HCT116 (cell line): ENCODE measurements around the gene RALGPS2. TPM values are rescaled to one million over a fixed set of nuclear protein-coding genes. Genes with fewer than 3 reads are reported as not detected.

Experiments
- ATAC-seq: fragments of 200-7000 bp; cut with Tn5 transposase; 2 replicates; pipeline ENCODE4 v1.9.1; 2020; ENCODE audit warnings: mild to moderate bottlenecking, moderate library complexity
- BruUV-seq: library from RNA; stranded (reverse); fragments of 400-500 nt; replicated peaks from 2 replicates; lab custom pipeline; 2021; lab: Mats Ljungman, UMichigan
- CTCF ChIA-PET: fragments of 300-600 bp; sonication (Branson Sonifier 250); formaldehyde crosslinking; loops from one replicate; lab custom pipeline; 2021; ENCODE audit warnings: antibody characterized with exemption; lab: Charles Lee
- POLR2A ChIA-PET: fragments of 300-600, 350-600 bp; sonication (Branson Sonifier 250); formaldehyde crosslinking; loops from one replicate; lab custom pipeline; 2021; ENCODE audit warnings: antibody characterized with exemption; lab: Charles Lee
- RAD21 ChIA-PET, 2 experiments: fragments of 300-600 bp; sonication (Branson Sonifier 250); formaldehyde crosslinking; loops; one replicate each; lab custom pipeline; 2023; ENCODE audit warnings: low total read pairs in 2 of 2; ENCODE audit not compliant: uncharacterized antibody in 2 of 2, unreplicated experiment in 2 of 2, low non-redundant PET in 1 of 2; lab: Charles Lee
- DNase-seq: peaks from one replicate; pipeline ENCODE4 v3.0.0-alpha.2; 2010; ENCODE audit warnings: low read depth, low spot score
- H2AFZ ChIP-seq: fragments of 200-600 bp; shearing (Covaris generic), sonication (generic); 2 replicates; pipeline ENCODE4 v1.6.1; 2017; ENCODE audit warnings: low read depth, mixed run types, mixed read lengths, antibody characterized with exemption, low read length; ENCODE audit not compliant: poor library complexity, severe bottlenecking
- H3K27ac ChIP-seq: 2 replicates; pipeline ENCODE4 v1.5.1; 2012; ENCODE audit warnings: low read depth, low read length
- H3K27me3 ChIP-seq: fragments of 200-600 bp; sonication (generic); 2 replicates; pipeline ENCODE4 v1.6.1; 2016; ENCODE audit warnings: mixed run types, low read length, mixed read lengths; ENCODE audit not compliant: insufficient read depth
- H3K36me3 ChIP-seq, 2 experiments: fragments of 200-500 bp in 1 of 2; fragments of 200-600 bp in 1 of 2; sonication (Bioruptor generic) in 1 of 2; sonication (generic) in 1 of 2; 2 replicates each; pipeline versions ENCODE4 v1.5.1 to v1.6.1; 2014 to 2016; ENCODE audit warnings: low read length in 2 of 2, inconsistent platforms in 1 of 2, mixed read lengths in 1 of 2, mixed run types in 1 of 2; ENCODE audit not compliant: insufficient read depth in 2 of 2, control insufficient read depth in 1 of 2
- H3K4me1 ChIP-seq, 2 experiments: fragments of 200-600 bp in 1 of 2; sonication (generic) in 1 of 2; 2 replicates each; pipeline versions ENCODE4 v1.5.1 to v1.6.1; 2012 to 2017; ENCODE audit warnings: low read length in 2 of 2, inconsistent platforms in 1 of 2, mild to moderate bottlenecking in 1 of 2, mixed read lengths in 1 of 2, mixed run types in 1 of 2, moderate library complexity in 1 of 2; ENCODE audit not compliant: insufficient read depth in 2 of 2, control insufficient read depth in 1 of 2
- H3K4me2 ChIP-seq: fragments of 200-600 bp; sonication (generic); 2 replicates; pipeline ENCODE4 v1.6.1; 2017; ENCODE audit warnings: mixed run types, low read length, mixed read lengths
- H3K4me3 ChIP-seq, 2 experiments: fragments of 200-600 bp in 1 of 2; sonication (generic) in 1 of 2; replicated peaks in 1 of 2; 2 replicates each; pipeline ENCODE4 v1.5.1; 2011 to 2016; ENCODE audit warnings: low read length in 2 of 2, control low read depth in 1 of 2, low read depth in 1 of 2, mild to moderate bottlenecking in 1 of 2, mixed read lengths in 1 of 2, mixed run types in 1 of 2
- H3K79me2 ChIP-seq: fragments of 200-600 bp; sonication (generic); 2 replicates; pipeline ENCODE4 v1.6.1; 2017; ENCODE audit warnings: mild to moderate bottlenecking, mixed run types, low read length, moderate library complexity, mixed read lengths; ENCODE audit not compliant: insufficient read depth
- H3K9ac ChIP-seq: fragments of 200-600 bp; sonication (generic); 2 replicates; pipeline ENCODE4 v1.6.1; 2016; ENCODE audit warnings: low read length, mixed read lengths
- H3K9me2 ChIP-seq: fragments of 200-600 bp; sonication (generic), shearing (Covaris generic); 2 replicates; pipeline ENCODE4 v1.6.1; 2017; ENCODE audit warnings: mixed run types, mild to moderate bottlenecking, moderate library complexity; ENCODE audit not compliant: insufficient read depth
- H3K9me3 ChIP-seq, 2 experiments: fragments of 200-500 bp in 1 of 2; fragments of 200-600 bp in 1 of 2; sonication (Bioruptor generic) in 1 of 2; sonication (generic) in 1 of 2; 2 replicates each; pipeline ENCODE4 v1.6.1; 2014 to 2017; ENCODE audit warnings: low read length in 2 of 2, mixed read lengths in 2 of 2, inconsistent platforms in 1 of 2, low read depth in 1 of 2, mild to moderate bottlenecking in 1 of 2, mixed run types in 1 of 2, moderate library complexity in 1 of 2; ENCODE audit not compliant: control insufficient read depth in 1 of 2, insufficient read depth in 1 of 2
- H4K20me1 ChIP-seq: fragments of 200-600 bp; sonication (generic), shearing (Covaris generic); 2 replicates; pipeline ENCODE4 v1.6.1; 2017; ENCODE audit warnings: mixed run types, mild to moderate bottlenecking, moderate library complexity; ENCODE audit not compliant: insufficient read depth
- CBX3 ChIP-seq: IDR thresholded peaks from 2 replicates; pipeline ENCODE4 v1.6.1; 2012; ENCODE audit warnings: low read depth
- ELF1 ChIP-seq: IDR thresholded peaks from 2 replicates; pipeline ENCODE4 v1.6.1; 2012; ENCODE audit warnings: low read depth, borderline replicate concordance
- EZH2 ChIP-seq: fragments of 200-600 bp; sonication (generic); IDR thresholded peaks from 2 replicates; pipeline ENCODE4 v1.6.1; 2017; ENCODE audit warnings: antibody characterized with exemption, mixed run types
- EZH2phosphoT487 ChIP-seq: fragments of 200-600 bp; IDR thresholded peaks from 2 replicates; pipeline ENCODE4 v1.6.1; 2018; ENCODE audit warnings: antibody characterized with exemption, borderline replicate concordance
- FOSL1 ChIP-seq: IDR thresholded peaks from 2 replicates; pipeline ENCODE4 v1.6.1; 2012; ENCODE audit warnings: low read depth
- MAX ChIP-seq: IDR thresholded peaks from 2 replicates; pipeline ENCODE4 v1.6.1; 2012
- POLR2A ChIP-seq: IDR thresholded peaks from 2 replicates; pipeline ENCODE4 v1.7.0; 2011; ENCODE audit warnings: borderline replicate concordance; ENCODE audit not compliant: insufficient read depth, insufficient read length; ENCODE audit errors: extremely low read depth
- RAD21 ChIP-seq: IDR thresholded peaks from 2 replicates; pipeline ENCODE4 v1.6.1; 2012; ENCODE audit warnings: low read depth, mild to moderate bottlenecking
- SIN3A ChIP-seq: IDR thresholded peaks from 2 replicates; pipeline ENCODE4 v1.6.1; 2012; ENCODE audit warnings: low read depth
- SRF ChIP-seq: IDR thresholded peaks from 2 replicates; pipeline ENCODE4 v1.6.1; 2012; ENCODE audit warnings: low read depth
- TCF7L2 ChIP-seq: IDR thresholded peaks from 2 replicates; pipeline ENCODE4 v1.7.0; 2011; ENCODE audit warnings: borderline replicate concordance, inconsistent platforms; ENCODE audit not compliant: insufficient read depth, insufficient read length; ENCODE audit errors: extremely low read depth
- ZBTB33 ChIP-seq: IDR thresholded peaks from 2 replicates; pipeline ENCODE4 v1.6.1; 2011; ENCODE audit warnings: mild to moderate bottlenecking, low read length, moderate library complexity; ENCODE audit not compliant: insufficient replicate concordance; ENCODE audit errors: extremely low read depth
- ZFX ChIP-seq: fragments of 450-650 bp; IDR thresholded peaks from 2 replicates; pipeline ENCODE4 v1.6.1; 2017
- ZNF274 ChIP-seq: fragments of 200-500 bp; sonication (Bioruptor generic); IDR thresholded peaks from 2 replicates; pipeline ENCODE4 v1.6.1; 2014; ENCODE audit warnings: mild to moderate bottlenecking, low read depth, low read length, inconsistent platforms
- intact Hi-C: fragments of 100-400 bp; cut with micrococcal nuclease; formaldehyde crosslinking; loops from 2 replicates; pipeline ENCODE4 v1.10.0; 2022
- total RNA-seq: library from RNA; stranded (reverse); gene quantifications from one replicate; pipeline ENCODE4 v1.2.1, GENCODE V29; 2021; ENCODE audit not compliant: unreplicated experiment
- TF ChIP-seq, protein P1 (sequence below): IDR thresholded peaks from 2 replicates; pipeline ENCODE4 v1.6.1; 2012; ENCODE audit warnings: low read depth

RALGPS2 gene
- total RNA-seq, 1 experiment from 2014 or later, result 25.6 TPM

GRCh38 chr1:178938959-178939317, 213.9 kb downstream of the RALGPS2 start:
- RAD21 ChIA-PET, result no interaction called here
- TF ChIP-seq, protein P1, sequence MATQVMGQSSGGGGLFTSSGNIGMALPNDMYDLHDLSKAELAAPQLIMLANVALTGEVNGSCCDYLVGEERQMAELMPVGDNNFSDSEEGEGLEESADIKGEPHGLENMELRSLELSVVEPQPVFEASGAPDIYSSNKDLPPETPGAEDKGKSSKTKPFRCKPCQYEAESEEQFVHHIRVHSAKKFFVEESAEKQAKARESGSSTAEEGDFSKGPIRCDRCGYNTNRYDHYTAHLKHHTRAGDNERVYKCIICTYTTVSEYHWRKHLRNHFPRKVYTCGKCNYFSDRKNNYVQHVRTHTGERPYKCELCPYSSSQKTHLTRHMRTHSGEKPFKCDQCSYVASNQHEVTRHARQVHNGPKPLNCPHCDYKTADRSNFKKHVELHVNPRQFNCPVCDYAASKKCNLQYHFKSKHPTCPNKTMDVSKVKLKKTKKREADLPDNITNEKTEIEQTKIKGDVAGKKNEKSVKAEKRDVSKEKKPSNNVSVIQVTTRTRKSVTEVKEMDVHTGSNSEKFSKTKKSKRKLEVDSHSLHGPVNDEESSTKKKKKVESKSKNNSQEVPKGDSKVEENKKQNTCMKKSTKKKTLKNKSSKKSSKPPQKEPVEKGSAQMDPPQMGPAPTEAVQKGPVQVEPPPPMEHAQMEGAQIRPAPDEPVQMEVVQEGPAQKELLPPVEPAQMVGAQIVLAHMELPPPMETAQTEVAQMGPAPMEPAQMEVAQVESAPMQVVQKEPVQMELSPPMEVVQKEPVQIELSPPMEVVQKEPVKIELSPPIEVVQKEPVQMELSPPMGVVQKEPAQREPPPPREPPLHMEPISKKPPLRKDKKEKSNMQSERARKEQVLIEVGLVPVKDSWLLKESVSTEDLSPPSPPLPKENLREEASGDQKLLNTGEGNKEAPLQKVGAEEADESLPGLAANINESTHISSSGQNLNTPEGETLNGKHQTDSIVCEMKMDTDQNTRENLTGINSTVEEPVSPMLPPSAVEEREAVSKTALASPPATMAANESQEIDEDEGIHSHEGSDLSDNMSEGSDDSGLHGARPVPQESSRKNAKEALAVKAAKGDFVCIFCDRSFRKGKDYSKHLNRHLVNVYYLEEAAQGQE, result no peak
- no peak for TF ChIP-seq ZNF274
- no peak for TF ChIP-seq CBX3
- TF ChIP-seq FOSL1, result no peak
- TF ChIP-seq TCF7L2, result no peak
- TF ChIP-seq EZH2phosphoT487, result no peak
- no peak for TF ChIP-seq ELF1
- TF ChIP-seq EZH2, result no peak
- TF ChIP-seq SRF, result no peak
- no peak for TF ChIP-seq MAX
- no peak for TF ChIP-seq ZFX
- TF ChIP-seq POLR2A, result no peak
- no peak for TF ChIP-seq RAD21
- TF ChIP-seq ZBTB33, result no peak
- TF ChIP-seq SIN3A, result no peak
- TF ChIP-seq, all 23 proteins: peak for 0
- Histone ChIP-seq H2AFZ (no peak overlapping the region), H3K27me3 (no peaks in the 10 kb centered on the region), H3K9ac (no peak overlapping the region), H3K79me2 (no peaks in the 10 kb centered on the region), H4K20me1 (no peaks in the 10 kb centered on the region), H3K9me2 (0 out of 2 replicates have a peak, but pooled peaks cover 4% of the 10 kb centered on the region), H3K9me3 (no peaks in the 10 kb centered on the region), H3K36me3 (no peaks in the 10 kb centered on the region), H3K4me1 (no peaks in the 10 kb centered on the region), H3K4me3 (no peak overlapping the region), H3K4me2 (no peak overlapping the region), H3K27ac (no peak overlapping the region)
- ATAC-seq (no peak), DNase-seq (no peak)
- BruUV-seq, result no TSS peak
- intact Hi-C loops, result no loop called here
- CTCF ChIA-PET, result no interaction called here
- POLR2A ChIA-PET, result no interaction called here
